K562 (cell line): Measurements from ENCODE around the gene CEP162. TPM values are rescaled to one million over a fixed set of nuclear protein-coding genes. Genes with fewer than 3 reads are reported as not detected.
A peak's percentile ranks its signal among the peaks of the same experiment; 100 is the strongest.

Source experiments
- CBFA2T2 ChIP-seq: fragments of 450-650 bp; conservative IDR thresholded peaks from 2 replicates; pipeline ENCODE4 v1.6.1; 2017; ENCODE audit warnings: mild to moderate bottlenecking
- FOXA3 ChIP-seq, 2 experiments: fragments of 450-650 bp in 1 of 2; sonication (generic) in 1 of 2; formaldehyde crosslinking; IDR thresholded peaks in 1 of 2; conservative IDR thresholded peaks in 1 of 2; 2 replicates each; pipeline versions ENCODE4 v1.4.0 to v1.8.0; 2020 to 2022; ENCODE audit warnings: mild to moderate bottlenecking in 2 of 2, missing genetic modification reagents in 1 of 2
- FOXK2 ChIP-seq, 2 experiments: fragments of 450-650 bp; IDR thresholded peaks in 1 of 2; conservative IDR thresholded peaks in 1 of 2; 2 replicates each; pipeline ENCODE4 v1.6.1; 2016; ENCODE audit warnings: low read depth in 2 of 2, mild to moderate bottlenecking in 1 of 2
- NCOR1 ChIP-seq: fragments of 450-650 bp; IDR thresholded peaks from 2 replicates; pipeline ENCODE4 v1.6.1; 2016; ENCODE audit warnings: mild to moderate bottlenecking, moderate library complexity
- NONO ChIP-seq, 2 experiments: fragments of 200-400 bp in 1 of 2; fragments of 450-650 bp in 1 of 2; formaldehyde crosslinking in 1 of 2; IDR thresholded peaks; 2 replicates each; pipeline ENCODE4 v1.6.1; 2017; ENCODE audit warnings: low read depth in 2 of 2, mild to moderate bottlenecking in 2 of 2, moderate library complexity in 2 of 2, low read length in 1 of 2
- NR2C1 ChIP-seq, 2 experiments: fragments of 450-650 bp; IDR thresholded peaks; 2 replicates each; pipeline ENCODE4 v1.6.1; 2017; ENCODE audit warnings: mild to moderate bottlenecking in 2 of 2, antibody characterized with exemption in 1 of 2, inconsistent platforms in 1 of 2, missing compliant biosample characterization in 1 of 2, missing genetic modification characterization in 1 of 2
- PHB2 ChIP-seq: fragments of 450-650 bp; IDR thresholded peaks from 2 replicates; pipeline ENCODE4 v1.6.1; 2017; ENCODE audit warnings: low read depth
- SP1 ChIP-seq: sonication (generic); formaldehyde crosslinking; IDR thresholded peaks from 2 replicates; pipeline ENCODE4 v1.8.1; 2022; ENCODE audit warnings: mild to moderate bottlenecking, missing genetic modification reagents
- TFE3 ChIP-seq: fragments of 450-650 bp; formaldehyde crosslinking; IDR thresholded peaks from 2 replicates; pipeline ENCODE4 v1.4.0; 2020; ENCODE audit warnings: mild to moderate bottlenecking, mixed read lengths
- XRCC5 ChIP-seq: fragments of 200-400 bp; formaldehyde crosslinking; IDR thresholded peaks from 2 replicates; pipeline ENCODE4 v1.6.1; 2017; ENCODE audit warnings: low read depth, mild to moderate bottlenecking, low read length
- ZKSCAN8 ChIP-seq: fragments of 200-800 bp; sonication (Bioruptor generic); IDR thresholded peaks from 2 replicates; pipeline ENCODE4 v1.6.1; 2016; ENCODE audit warnings: missing genetic modification characterization, missing compliant biosample characterization
- ZNF589 ChIP-seq: fragments of 200-800 bp; sonication (Bioruptor generic); IDR thresholded peaks from 2 replicates; pipeline ENCODE4 v1.6.1; 2016; ENCODE audit warnings: low read depth, missing genetic modification characterization, missing compliant biosample characterization
- polyA plus RNA-seq, 8 experiments: library from polyadenylated mRNA; depleted of rRNA in 4 of 8; stranded (reverse) in 5 of 8; unstranded in 3 of 8; fragments of >200 nt; fragmentation: Nextera tagmentation in 2 of 8; fragmentation: Illumina TruSeq in 1 of 8; extraction: Ambion mirVana in 2 of 8; extraction: Trizol in 1 of 8; gene quantifications; 2 replicates each; pipeline versions ENCODE4 v1.2.1 to v1.2.3, GENCODE V29; 2011 to 2014; ENCODE audit warnings: inconsistent platforms in 1 of 8, missing spikeins in 1 of 8
- total RNA-seq, 7 experiments: library from RNA; depleted of rRNA in 6 of 7; stranded (reverse); fragments of >200 nt in 6 of 7; fragmentation: Illumina TruSeq in 2 of 7; extraction: Trizol in 2 of 7; gene quantifications; 2 replicates each; pipeline versions ENCODE4 v1.2.1 to v1.2.3, GENCODE V29; 2011 to 2021; ENCODE audit warnings: low replicate concordance in 1 of 7
- TF ChIP-seq, protein P1 (sequence below), 2 experiments: IDR thresholded peaks in 1 of 2; conservative IDR thresholded peaks in 1 of 2; 2 replicates each; pipeline ENCODE4 v1.6.1; 2016; ENCODE audit warnings: low read depth in 2 of 2, mild to moderate bottlenecking in 1 of 2, missing compliant biosample characterization in 1 of 2, missing genetic modification characterization in 1 of 2, moderate library complexity in 1 of 2
- TF ChIP-seq, protein P2 (sequence below), 2 experiments: IDR thresholded peaks; 2 replicates each; pipeline ENCODE4 v1.6.1; 2011; ENCODE audit warnings: borderline replicate concordance in 1 of 2, control low read depth in 1 of 2, low read depth in 1 of 2, low read length in 1 of 2, mild to moderate bottlenecking in 1 of 2, mixed read lengths in 1 of 2, moderate library complexity in 1 of 2; ENCODE audit not compliant: insufficient read depth in 1 of 2, insufficient read length in 1 of 2, poor library complexity in 1 of 2, severe bottlenecking in 1 of 2; ENCODE audit errors: extremely low read depth in 1 of 2
- TF ChIP-seq, protein P3 (sequence below): sonication (generic); formaldehyde crosslinking; IDR thresholded peaks from 2 replicates; pipeline ENCODE4 v1.8.0; 2022; ENCODE audit warnings: mild to moderate bottlenecking, missing genetic modification reagents
- TF ChIP-seq, protein P4 (sequence below): fragments of 250-450 bp; sonication (Bioruptor Pico); IDR thresholded peaks from 2 replicates; pipeline ENCODE4 v1.9.0; 2021; ENCODE audit warnings: mild to moderate bottlenecking, inconsistent platforms

CEP162 gene
- total and polyA plus RNA-seq, 9 of the 15 experiments (the other 6 are each of a cell fraction or from before 2014, with no cell fraction given) = 3.9 to 8.6 (median 6.7) TPM

GRCh38 chr6:84269947-84270733 lies 42.7 kb upstream of the CEP162 start (continued):
- TF ChIP-seq, protein P1, sequence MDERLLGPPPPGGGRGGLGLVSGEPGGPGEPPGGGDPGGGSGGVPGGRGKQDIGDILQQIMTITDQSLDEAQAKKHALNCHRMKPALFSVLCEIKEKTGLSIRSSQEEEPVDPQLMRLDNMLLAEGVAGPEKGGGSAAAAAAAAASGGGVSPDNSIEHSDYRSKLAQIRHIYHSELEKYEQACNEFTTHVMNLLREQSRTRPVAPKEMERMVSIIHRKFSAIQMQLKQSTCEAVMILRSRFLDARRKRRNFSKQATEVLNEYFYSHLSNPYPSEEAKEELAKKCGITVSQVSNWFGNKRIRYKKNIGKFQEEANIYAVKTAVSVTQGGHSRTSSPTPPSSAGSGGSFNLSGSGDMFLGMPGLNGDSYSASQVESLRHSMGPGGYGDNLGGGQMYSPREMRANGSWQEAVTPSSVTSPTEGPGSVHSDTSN (CRISPR knock-in tag; IDR thresholded peaks at IDR 0.05; ENCODE audit: low read depth) = no peak
- TF ChIP-seq, protein P1 (tag; conservative IDR thresholded peaks at IDR 0.05; ENCODE audit: low read depth) = peak; percentile 91
- TF ChIP-seq NR2C1 (IDR thresholded peaks at IDR 0.05) = no peak
- peak; percentile 58; the same call in 1 of the 2 replicates for TF ChIP-seq NR2C1 (tag; IDR thresholded peaks at IDR 0.05)
- no peak for TF ChIP-seq XRCC5
- TF ChIP-seq TFE3 (CRISPR knock-in tag) = no peak
- TF ChIP-seq SP1 (CRISPR knock-in tag) = peak; percentile 73
- peak; percentile 94 to 98 for TF ChIP-seq FOXA3 (CRISPR knock-in tag; conservative IDR thresholded peaks at IDR 0.05 in 1 of 2, IDR thresholded peaks at IDR 0.05 in 1 of 2)
- TF ChIP-seq ZNF589 (CRISPR knock-in tag) = peak; percentile 99
- peak; percentile 98 for TF ChIP-seq PHB2
- TF ChIP-seq, protein P2, sequence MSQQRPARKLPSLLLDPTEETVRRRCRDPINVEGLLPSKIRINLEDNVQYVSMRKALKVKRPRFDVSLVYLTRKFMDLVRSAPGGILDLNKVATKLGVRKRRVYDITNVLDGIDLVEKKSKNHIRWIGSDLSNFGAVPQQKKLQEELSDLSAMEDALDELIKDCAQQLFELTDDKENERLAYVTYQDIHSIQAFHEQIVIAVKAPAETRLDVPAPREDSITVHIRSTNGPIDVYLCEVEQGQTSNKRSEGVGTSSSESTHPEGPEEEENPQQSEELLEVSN (IDR thresholded peaks at IDR 0.05; ENCODE audit: borderline replicate concordance in 1 of 2, extremely low read depth in 1 of 2, insufficient read depth in 1 of 2, insufficient read length in 1 of 2, low read depth in 1 of 2, low read length in 1 of 2, poor library complexity in 1 of 2, severe bottlenecking in 1 of 2) = no peak
- TF ChIP-seq NONO (IDR thresholded peaks at IDR 0.05; ENCODE audit: low read depth in 2 of 2, low read length in 1 of 2) = 0 out of 4 replicates have a peak, but pooled peaks of 1 of the 2 experiments have one; percentile 24
- TF ChIP-seq, protein P3, sequence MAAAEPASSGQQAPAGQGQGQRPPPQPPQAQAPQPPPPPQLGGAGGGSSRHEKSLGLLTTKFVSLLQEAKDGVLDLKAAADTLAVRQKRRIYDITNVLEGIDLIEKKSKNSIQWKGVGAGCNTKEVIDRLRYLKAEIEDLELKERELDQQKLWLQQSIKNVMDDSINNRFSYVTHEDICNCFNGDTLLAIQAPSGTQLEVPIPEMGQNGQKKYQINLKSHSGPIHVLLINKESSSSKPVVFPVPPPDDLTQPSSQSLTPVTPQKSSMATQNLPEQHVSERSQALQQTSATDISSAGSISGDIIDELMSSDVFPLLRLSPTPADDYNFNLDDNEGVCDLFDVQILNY (CRISPR knock-in tag) = no peak
- TF ChIP-seq FOXK2 (conservative IDR thresholded peaks at IDR 0.05 in 1 of 2, IDR thresholded peaks at IDR 0.05 in 1 of 2; ENCODE audit: low read depth in 2 of 2) = peak; percentile 54 to 73; a peak in 3 of 4 replicates
- peak; percentile 100 for TF ChIP-seq CBFA2T2
- TF ChIP-seq, protein P4, sequence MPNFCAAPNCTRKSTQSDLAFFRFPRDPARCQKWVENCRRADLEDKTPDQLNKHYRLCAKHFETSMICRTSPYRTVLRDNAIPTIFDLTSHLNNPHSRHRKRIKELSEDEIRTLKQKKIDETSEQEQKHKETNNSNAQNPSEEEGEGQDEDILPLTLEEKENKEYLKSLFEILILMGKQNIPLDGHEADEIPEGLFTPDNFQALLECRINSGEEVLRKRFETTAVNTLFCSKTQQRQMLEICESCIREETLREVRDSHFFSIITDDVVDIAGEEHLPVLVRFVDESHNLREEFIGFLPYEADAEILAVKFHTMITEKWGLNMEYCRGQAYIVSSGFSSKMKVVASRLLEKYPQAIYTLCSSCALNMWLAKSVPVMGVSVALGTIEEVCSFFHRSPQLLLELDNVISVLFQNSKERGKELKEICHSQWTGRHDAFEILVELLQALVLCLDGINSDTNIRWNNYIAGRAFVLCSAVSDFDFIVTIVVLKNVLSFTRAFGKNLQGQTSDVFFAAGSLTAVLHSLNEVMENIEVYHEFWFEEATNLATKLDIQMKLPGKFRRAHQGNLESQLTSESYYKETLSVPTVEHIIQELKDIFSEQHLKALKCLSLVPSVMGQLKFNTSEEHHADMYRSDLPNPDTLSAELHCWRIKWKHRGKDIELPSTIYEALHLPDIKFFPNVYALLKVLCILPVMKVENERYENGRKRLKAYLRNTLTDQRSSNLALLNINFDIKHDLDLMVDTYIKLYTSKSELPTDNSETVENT (CRISPR knock-in tag) = no peak
- peak; percentile 99 for TF ChIP-seq NCOR1
- TF ChIP-seq ZKSCAN8 (CRISPR knock-in tag) = peak; percentile 92
